K562 (cell line): ENCODE results near the gene AGRN. TPM values are rescaled to one million over a fixed set of nuclear protein-coding genes. Genes with fewer than 3 reads are reported as not detected.

Source experiments
- ARID4B ChIP-seq: sonication (generic); formaldehyde crosslinking; IDR thresholded peaks from 2 replicates; pipeline ENCODE4 v1.8.0; 2022; ENCODE audit warnings: mild to moderate bottlenecking, missing genetic modification reagents
- E2F4 ChIP-seq: sonication (generic); formaldehyde crosslinking; IDR thresholded peaks from 2 replicates; pipeline ENCODE4 v1.8.0; 2022; ENCODE audit warnings: mild to moderate bottlenecking, low read depth, missing genetic modification reagents
- E2F5 ChIP-seq: sonication (generic); formaldehyde crosslinking; IDR thresholded peaks from 2 replicates; pipeline ENCODE4 v1.8.0; 2022; ENCODE audit warnings: mild to moderate bottlenecking, missing genetic modification reagents
- E4F1 ChIP-seq: fragments of 250-450 bp; sonication (Bioruptor Pico); IDR thresholded peaks from 2 replicates; pipeline ENCODE4 v1.5.0; 2021; ENCODE audit warnings: mild to moderate bottlenecking, borderline replicate concordance
- ELF1 ChIP-seq: fragments of 200-800 bp; sonication (Bioruptor generic); IDR thresholded peaks from 2 replicates; pipeline ENCODE4 v1.6.1; 2016; ENCODE audit warnings: missing genetic modification characterization, missing compliant biosample characterization
- EZH2 ChIP-seq: IDR thresholded peaks from 2 replicates; pipeline ENCODE4 v1.6.1; 2012; ENCODE audit warnings: low read depth, mild to moderate bottlenecking, inconsistent platforms, low read length, borderline replicate concordance
- HDAC2 ChIP-seq: fragments of 450-650 bp; IDR thresholded peaks from 2 replicates; pipeline ENCODE4 v1.6.1; 2016; ENCODE audit warnings: mild to moderate bottlenecking
- MYNN ChIP-seq, 2 experiments: sonication (generic); formaldehyde crosslinking in 1 of 2; IDR thresholded peaks; 2 replicates each; pipeline versions ENCODE4 v1.5.0 to v1.6.1; 2016 to 2020; ENCODE audit warnings: antibody characterized with exemption in 1 of 2, missing genetic modification reagents in 1 of 2
- RUNX1 ChIP-seq: sonication (generic); IDR thresholded peaks from 2 replicates; pipeline ENCODE4 v1.6.1; 2016; ENCODE audit warnings: antibody characterized with exemption, low read depth
- polyA plus RNA-seq, 8 experiments: library from polyadenylated mRNA; depleted of rRNA in 4 of 8; stranded (reverse) in 5 of 8; unstranded in 3 of 8; fragments of >200 nt; fragmentation: Nextera tagmentation in 2 of 8; fragmentation: Illumina TruSeq in 1 of 8; extraction: Ambion mirVana in 2 of 8; extraction: Trizol in 1 of 8; gene quantifications; 2 replicates each; pipeline versions ENCODE4 v1.2.1 to v1.2.3, GENCODE V29; 2011 to 2014; ENCODE audit warnings: inconsistent platforms in 1 of 8, missing spikeins in 1 of 8
- total RNA-seq, 7 experiments: library from RNA; depleted of rRNA in 6 of 7; stranded (reverse); fragments of >200 nt in 6 of 7; fragmentation: Illumina TruSeq in 2 of 7; extraction: Trizol in 2 of 7; gene quantifications; 2 replicates each; pipeline versions ENCODE4 v1.2.1 to v1.2.3, GENCODE V29; 2011 to 2021; ENCODE audit warnings: low replicate concordance in 1 of 7
- TF ChIP-seq, protein P1 (sequence below): fragments of 450-650 bp; formaldehyde crosslinking; conservative IDR thresholded peaks from 2 replicates; pipeline ENCODE4 v1.4.0; 2022; ENCODE audit warnings: mild to moderate bottlenecking, missing genetic modification characterization

The AGRN gene
- total and polyA plus RNA-seq, 9 of the 15 experiments (the other 6 are each of a cell fraction or from before 2014, with no cell fraction given), result 0.04 to 111 (median 18.1) TPM

- TF ChIP-seq E4F1 (no peak), ELF1 (peak; percentile 51), ARID4B (CRISPR knock-in tag) (0 out of 2 replicates have a peak, but pooled peaks have one; percentile 49), RUNX1 (no peak), HDAC2 (peak; percentile 78), E2F4 (no peak), EZH2 (no peak), E2F5 (CRISPR knock-in tag) (no peak), MYNN (IDR thresholded peaks at IDR 0.05) (peak; percentile 38; the same call in 1 of the 2 replicates), MYNN (CRISPR knock-in tag; IDR thresholded peaks at IDR 0.05) (no peak)
- TF ChIP-seq, protein P1, sequence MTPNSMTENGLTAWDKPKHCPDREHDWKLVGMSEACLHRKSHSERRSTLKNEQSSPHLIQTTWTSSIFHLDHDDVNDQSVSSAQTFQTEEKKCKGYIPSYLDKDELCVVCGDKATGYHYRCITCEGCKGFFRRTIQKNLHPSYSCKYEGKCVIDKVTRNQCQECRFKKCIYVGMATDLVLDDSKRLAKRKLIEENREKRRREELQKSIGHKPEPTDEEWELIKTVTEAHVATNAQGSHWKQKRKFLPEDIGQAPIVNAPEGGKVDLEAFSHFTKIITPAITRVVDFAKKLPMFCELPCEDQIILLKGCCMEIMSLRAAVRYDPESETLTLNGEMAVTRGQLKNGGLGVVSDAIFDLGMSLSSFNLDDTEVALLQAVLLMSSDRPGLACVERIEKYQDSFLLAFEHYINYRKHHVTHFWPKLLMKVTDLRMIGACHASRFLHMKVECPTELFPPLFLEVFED (CRISPR knock-in tag), result no peak
Observed at GRCh38 chr1:1004780-1005697, 14.9 kb upstream of the AGRN start (continued).
